ENCODE measurements around the gene CRAMP1.
A peak's percentile ranks its signal among the peaks of the same experiment; 100 is the strongest.

Gene CRAMP1

DNA sequence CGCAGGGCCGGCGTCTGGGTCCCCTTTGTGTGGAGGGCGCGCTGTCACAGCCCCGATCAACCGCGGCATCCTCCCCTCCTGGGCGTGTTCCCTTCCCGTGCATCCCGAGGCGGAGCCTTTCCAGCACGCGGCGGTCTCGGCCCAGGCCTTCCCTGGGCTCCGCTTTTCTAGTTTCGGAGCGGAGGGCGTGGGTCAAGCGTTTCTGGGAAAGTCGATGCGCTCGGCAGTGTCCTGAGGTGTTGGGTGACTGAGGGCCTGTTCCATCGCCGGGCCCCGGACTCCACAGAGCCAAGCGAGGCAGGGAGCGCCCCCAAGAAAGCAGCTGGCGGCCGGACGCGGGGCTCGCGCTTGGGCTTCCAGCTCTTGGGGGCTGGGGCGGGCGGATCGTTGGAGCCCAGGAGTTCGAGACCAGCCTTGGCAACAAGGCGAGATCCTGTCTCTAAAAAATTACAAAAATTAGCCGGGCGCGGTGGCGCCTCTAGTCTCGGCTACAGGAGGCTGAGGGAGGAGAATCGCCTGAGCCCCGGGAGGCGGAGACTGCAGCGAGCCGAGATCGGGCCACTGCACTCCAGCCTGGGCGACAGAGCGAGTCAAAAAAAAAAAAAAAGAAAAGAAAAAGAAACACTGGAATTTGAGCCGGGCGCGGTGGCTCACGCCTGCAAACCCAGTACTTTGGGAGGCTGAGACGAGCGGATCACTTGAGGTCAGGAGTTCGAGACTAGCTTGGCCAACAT lies 1.1 kb upstream of the CRAMP1 start:
- TF ChIP-seq, protein P1, sequence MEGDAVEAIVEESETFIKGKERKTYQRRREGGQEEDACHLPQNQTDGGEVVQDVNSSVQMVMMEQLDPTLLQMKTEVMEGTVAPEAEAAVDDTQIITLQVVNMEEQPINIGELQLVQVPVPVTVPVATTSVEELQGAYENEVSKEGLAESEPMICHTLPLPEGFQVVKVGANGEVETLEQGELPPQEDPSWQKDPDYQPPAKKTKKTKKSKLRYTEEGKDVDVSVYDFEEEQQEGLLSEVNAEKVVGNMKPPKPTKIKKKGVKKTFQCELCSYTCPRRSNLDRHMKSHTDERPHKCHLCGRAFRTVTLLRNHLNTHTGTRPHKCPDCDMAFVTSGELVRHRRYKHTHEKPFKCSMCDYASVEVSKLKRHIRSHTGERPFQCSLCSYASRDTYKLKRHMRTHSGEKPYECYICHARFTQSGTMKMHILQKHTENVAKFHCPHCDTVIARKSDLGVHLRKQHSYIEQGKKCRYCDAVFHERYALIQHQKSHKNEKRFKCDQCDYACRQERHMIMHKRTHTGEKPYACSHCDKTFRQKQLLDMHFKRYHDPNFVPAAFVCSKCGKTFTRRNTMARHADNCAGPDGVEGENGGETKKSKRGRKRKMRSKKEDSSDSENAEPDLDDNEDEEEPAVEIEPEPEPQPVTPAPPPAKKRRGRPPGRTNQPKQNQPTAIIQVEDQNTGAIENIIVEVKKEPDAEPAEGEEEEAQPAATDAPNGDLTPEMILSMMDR (IDR thresholded peaks at IDR 0.05; ENCODE audit: low read depth, low read length) = no peak
- DNase-seq (ENCODE audit: extremely low read depth, low read depth) = no peak

DNA sequence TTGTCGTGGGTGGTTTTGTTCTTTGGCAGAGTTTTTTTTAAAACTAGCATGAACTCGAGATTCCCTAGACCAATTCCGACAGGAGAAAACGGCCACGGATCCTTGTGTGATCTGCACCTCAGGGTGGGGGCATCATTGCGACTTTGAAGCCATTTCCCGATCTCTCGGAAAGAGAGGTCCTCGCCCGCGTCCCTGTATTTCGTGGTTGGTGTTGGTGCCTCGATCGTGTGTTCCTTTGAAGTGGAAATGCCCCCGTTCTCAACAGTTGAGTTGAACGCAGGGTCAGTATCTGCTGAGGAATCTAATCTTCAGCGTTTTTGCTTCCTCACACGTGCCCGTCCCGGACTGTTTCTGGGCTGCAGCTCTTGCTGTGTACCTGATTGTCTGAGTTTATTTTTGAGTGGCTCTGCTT lies 1.1 kb downstream of the CRAMP1 start:
- TF ChIP-seq, protein P1 (IDR thresholded peaks at IDR 0.05; ENCODE audit: low read depth, low read length) = no peak
- no peak for DNase-seq (ENCODE audit: extremely low read depth, low read depth)

DNA sequence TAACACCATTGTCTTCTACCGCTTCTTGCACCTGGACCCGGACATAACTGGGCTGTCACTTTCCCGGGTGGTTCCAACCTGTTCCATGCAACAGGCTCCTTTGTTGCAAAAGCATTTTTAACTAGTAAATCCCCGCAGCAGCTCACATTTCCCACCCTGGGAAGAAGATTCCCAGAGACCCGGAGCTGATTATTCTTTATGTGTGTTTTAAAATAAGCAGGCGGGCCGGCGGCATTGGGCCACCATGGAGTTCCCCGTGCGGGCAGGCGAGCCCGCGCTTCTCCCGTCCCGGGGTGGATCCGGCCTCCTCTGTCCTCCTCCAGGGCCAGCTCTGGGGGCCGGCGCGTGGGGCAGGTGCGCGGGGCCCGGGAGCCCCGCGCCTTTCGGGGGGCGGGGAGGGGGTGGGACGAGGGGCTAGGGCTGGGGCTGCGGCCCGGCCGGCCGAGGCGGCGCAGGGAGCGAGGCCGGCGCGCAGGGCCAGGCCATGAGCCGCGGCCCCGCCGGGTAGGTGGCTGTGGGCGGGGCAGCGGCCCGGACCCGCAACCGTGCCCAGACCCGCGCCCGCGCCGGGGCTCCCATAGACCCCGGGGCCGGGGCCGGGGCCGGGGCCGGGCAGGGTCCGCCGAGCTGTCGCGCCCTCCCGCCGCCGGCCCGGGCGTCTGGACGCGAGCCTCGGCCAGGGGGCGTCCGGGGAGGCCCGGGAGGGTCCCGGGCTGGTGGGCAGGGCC lies 1.7 kb downstream of the CRAMP1 start:
- TF ChIP-seq, protein P1 (IDR thresholded peaks at IDR 0.05; ENCODE audit: low read depth, low read length) = no peak
- no peak for DNase-seq (ENCODE audit: extremely low read depth, low read depth)

DNA sequence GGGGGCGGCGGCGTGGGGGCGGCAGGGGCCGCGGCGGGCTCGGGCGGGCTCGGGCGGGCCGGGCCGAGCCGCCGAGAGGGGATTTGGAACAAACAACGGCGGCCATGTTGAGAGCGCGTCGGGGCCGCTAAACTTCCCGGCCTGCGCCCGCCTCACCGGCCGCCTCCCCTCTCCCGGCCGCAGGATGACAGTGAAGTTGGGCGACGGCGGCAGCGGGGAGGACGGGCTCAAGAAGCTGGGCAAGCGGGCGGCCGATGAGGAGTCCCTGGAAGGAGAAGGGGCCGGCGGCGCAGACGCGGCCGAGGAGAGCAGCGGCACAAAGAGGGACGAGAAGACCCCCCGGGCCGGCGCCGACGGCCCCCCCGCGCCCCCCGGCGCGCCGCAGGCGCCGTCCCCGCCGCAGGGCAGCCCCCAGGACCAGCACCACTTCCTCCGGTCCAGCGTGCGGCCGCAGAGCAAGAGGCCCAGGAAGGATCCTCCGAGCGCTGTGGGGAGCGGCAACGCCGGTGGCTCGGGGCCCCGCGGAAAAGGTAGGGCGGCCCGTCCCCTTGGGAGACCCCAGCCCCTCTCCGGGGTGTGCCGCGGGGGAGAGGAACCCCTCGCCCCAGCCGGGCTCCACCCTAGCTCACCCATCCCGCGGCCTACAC lies 2.4 kb downstream of the CRAMP1 start:
- TF ChIP-seq, protein P1 (IDR thresholded peaks at IDR 0.05; ENCODE audit: low read depth, low read length) = no peak
- DNase-seq (ENCODE audit: extremely low read depth, low read depth) = peak; percentile 4

DNA sequence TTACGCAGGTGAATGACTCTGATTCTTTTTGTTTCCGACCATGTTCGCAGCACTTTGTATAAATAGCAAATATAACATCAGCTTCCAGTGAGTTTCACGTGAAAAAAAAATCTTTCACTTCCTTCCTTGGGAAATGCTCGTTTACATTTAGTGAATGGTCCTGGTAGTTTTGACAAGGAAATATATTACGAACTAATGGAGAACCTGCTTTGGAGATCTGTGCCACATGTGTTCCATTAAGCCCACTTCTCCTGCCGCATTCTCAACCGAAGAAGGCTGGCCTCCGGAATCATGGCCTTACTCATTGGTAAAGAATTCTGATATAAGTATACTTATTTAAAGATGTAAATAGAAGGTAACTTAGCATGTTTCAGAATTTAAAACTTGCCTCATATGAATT lies 3.6 kb downstream of the CRAMP1 start:
- DNase-seq (ENCODE audit: extremely low read depth, low read depth) = no peak
- TF ChIP-seq, protein P1 (IDR thresholded peaks at IDR 0.05; ENCODE audit: low read depth, low read length) = no peak

DNA sequence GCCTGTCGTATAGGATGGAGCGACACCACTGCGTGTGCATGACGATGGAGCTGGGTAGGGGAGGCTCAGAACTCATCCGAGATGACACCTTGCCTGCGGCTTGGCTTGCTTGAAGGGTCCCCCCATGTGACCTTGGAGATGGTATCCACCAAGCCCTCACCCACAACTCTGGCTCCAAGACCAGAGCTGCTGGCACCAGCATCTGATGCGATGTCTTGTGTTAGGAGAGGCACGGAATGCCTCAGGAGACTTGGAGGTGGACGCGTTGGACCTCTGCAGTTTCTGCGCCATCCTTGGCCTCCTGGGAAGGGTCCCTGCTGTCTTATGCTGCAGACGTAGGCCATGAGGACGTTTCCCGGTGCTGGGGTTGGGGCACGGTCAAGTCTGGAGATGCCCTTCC lies 7.8 kb downstream of the CRAMP1 start:
- TF ChIP-seq, protein P1 (IDR thresholded peaks at IDR 0.05; ENCODE audit: low read depth, low read length) = no peak
- DNase-seq (ENCODE audit: extremely low read depth, low read depth) = no peak

DNA sequence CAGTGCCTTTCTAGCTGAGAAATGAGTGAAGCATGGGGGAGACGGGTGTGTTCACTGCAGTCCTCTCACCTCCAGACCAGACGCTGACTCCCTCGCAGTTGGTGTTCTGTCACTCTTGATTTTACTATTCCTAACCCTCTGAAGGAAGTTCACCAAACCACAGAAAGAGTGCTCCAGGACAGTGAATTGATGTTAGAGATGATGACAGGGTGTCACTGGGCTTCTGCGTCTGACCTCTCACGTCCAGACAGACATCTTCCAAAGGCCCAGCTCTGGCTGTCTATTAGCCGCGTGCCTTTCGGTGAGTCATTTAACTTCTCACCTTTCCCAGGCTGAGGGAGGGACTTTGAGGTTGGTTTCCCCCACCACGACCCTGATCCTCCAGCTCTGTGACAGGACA lies 8.2 kb downstream of the CRAMP1 start:
- TF ChIP-seq, protein P1 (IDR thresholded peaks at IDR 0.05; ENCODE audit: low read depth, low read length) = no peak
- no peak for DNase-seq (ENCODE audit: extremely low read depth, low read depth)

Measured in AG09319 (cell line).